ENCODE data around the gene XRN2.
"Not testable (repeated sequence)": the region's sequence is repeated elsewhere in the genome, so short reads cannot be mapped to it uniquely, and the experiment has no call there.

XRN2 gene

GRCh38 chr20:21389368-21389767 is 86.2 kb downstream of the XRN2 start:
- DNase-seq (ENCODE audit: low spot score) = no peak

- DNase-seq (ENCODE audit: low spot score) = no peak
Measured at GRCh38 chr20:21390768-21391167, 87.6 kb downstream of the XRN2 start.

GRCh38 chr20:21391185-21391971 is 88.2 kb downstream of the XRN2 start:
- DNase-seq (ENCODE audit: low spot score) = no peak

GRCh38 chr20:21391972-21392352 is 88.8 kb downstream of the XRN2 start:
- DNase-seq (ENCODE audit: low spot score) = no peak

DNA sequence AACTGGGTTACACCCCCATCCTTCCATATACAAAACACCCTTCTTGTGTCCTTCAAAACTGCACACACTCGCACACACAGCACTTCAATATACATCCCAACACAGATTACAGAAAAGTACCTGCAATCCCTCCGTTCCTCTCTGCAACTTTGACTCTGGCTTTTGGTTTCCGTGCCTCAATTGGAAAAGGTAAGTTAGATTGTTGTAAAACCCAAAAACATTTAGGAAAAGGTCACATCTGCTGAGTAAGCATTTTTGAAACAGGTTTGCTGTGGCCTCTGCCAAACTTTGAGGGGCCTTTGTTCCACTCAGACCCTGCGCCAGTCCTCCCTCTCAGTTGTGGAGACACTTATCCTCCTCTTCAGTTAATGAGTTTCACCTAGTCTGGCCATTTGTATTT is 90.0 kb downstream of the XRN2 start:
- DNase-seq (ENCODE audit: low spot score) = no peak

DNA sequence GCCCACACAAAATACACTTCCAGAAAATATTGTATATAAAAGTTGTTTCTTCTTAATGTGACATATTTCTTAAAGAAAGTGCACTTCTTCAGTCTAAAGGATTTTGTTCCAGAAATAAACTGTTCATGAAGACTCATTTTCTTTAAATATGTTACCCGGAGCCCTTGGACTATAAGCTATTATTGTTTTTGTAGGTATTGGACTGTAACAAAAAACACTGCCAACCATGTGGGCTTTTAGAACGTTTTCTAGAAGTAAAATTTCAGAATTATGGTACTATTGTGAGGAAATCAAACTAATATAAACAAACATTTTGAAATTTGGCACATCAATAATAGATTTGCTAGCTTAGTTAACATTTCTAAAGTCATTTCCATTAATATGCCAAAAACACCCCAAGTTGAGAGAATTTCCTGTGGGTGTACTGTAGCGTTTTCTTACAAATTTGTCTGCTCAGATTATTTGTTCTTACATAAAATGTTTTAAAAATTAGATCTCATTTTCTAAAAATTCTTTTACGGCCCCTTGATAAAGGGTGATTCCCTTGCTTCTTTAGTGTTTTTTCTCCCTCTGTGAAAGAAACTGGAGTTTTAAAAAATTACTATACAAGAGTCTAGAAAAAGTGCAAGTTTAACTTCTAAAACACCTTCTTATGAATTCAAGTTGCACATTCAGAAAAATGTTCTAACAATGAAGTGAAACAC is 90.8 kb downstream of the XRN2 start:
- DNase-seq (ENCODE audit: low spot score) = no peak

DNA sequence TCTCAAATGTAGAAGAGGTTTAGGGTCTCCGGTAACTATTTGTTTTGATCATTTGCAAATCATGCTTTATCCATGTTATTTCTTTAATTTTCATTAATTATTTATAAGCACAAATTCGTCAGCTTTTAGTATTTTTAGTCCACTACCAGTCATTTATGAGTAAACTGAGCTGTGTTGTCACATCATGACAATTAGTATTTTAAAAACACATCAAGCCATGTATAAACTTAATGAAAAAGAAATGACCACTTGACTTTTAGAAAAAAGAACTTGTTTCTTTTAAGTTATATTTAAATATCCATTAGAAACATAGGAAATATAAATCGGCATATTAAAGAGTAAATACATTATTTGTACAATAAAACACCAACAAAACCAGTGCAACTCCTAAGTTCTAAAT is 91.4 kb downstream of the XRN2 start:
- DNase-seq (ENCODE audit: low spot score) = no peak

DNA sequence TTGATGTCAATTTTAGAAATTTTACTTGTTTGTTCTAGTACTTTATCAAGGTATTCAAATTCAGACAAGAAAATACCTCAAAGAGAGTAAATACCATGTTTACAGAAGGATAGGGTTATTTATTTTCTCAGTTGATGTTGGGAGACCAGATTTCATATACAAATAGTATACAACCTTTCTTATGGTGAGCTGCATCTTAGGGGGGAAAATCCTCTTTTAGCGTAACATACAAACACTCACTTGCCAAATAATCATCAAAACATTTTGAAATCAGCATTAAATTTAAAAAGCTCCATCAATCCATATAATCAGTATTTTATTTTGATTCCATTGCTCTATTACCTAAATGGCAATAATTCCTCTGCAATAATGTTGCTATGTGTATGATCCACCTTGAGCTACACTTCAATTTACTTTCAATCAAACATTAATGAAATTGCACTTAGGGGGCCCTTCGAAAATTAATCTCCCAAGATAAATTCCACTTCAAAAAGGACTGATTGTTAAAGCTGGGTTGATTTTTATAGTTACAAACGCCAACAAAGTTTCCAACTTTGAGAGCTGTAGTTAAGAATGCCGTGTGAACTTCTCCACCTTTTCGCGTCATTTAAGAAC is 92.0 kb downstream of the XRN2 start:
- DNase-seq (ENCODE audit: low spot score) = no peak

- DNase-seq (ENCODE audit: low spot score) = no peak
Measured at GRCh38 chr20:21395666-21396598, 92.8 kb downstream of the XRN2 start.

DNA sequence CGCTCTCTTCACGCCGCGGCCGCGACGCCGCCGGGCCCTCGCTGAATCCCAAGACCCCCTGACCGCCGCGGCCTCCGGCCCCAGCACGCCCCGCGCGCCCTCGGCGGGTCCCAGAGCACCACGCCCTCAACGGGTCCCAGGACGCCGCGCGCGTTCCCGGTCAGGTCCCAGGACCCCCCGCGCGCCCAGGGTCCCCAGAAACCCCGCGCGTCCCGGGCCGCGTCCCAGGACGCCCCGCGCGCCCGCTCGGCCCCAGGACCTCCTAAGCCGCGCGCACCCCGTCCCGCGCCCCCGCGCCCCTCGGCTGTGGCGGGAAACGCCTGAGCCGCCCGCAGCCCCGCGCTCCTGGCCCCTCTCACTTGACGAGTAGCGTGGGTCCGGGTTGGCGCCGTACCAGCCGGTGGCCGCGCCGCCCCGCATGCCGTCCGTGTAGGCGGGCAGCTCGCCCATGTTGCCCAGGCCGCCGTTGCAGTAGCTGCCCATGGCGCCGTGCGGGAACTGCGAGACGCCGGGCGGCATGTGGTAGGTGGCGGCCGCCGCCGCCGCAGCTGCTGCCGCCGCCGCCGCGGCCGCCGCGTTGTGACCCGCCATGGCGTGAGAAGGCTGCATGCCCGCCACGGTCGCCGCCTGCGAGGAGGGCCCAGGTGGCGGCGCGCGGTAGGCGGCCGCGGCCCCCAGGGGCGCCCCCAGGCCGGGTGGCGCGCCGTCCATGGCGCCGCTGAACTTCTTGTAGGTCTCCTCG is 93.6 kb downstream of the XRN2 start:
- no peak for DNase-seq (ENCODE audit: low spot score)

DNA sequence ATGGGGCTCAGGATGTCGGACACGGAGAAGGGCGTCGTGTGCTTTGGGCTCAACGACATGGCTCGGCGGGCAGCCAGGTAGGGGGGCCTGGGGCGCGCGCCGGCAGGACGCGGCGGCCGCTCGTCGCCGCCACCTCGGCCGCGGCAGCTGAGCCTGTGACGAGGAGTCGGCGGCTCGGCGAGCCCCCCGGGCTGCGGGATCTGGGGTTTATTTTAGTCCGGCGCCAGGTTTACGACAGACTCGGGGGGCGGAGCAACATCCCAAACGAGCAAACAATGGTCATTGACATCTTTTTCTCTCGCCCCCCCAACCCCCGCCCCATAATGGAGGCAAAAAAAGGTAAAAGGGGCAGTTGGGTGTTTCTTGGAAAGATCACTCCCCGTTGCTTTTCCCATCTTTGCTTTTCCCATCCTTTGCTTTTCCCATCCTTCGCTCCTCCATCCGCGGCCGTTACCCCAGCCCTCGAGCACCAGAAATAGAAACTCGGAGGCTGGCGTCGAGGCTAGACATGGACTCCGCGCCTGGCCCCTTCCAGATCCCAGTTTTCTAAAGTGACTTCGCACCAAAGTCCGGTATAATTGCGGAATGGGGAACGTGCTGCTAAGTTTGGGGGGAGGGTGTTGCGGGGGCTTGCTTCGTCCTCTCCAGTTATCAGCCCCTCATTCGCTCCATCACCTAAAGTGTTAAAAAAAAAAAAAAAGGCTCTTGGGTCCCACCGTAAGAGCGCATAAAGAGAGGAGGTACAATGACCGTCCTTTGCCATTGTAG is 94.4 kb downstream of the XRN2 start, which contains the start of gene NKX2-4:
Gene NKX2-4 (minus strand): TSS at position 186 of the 768 bp plus-strand sequence. CDS start 127 bp downstream, at position 59.
- no peak for DNase-seq (ENCODE audit: low spot score)

DNA sequence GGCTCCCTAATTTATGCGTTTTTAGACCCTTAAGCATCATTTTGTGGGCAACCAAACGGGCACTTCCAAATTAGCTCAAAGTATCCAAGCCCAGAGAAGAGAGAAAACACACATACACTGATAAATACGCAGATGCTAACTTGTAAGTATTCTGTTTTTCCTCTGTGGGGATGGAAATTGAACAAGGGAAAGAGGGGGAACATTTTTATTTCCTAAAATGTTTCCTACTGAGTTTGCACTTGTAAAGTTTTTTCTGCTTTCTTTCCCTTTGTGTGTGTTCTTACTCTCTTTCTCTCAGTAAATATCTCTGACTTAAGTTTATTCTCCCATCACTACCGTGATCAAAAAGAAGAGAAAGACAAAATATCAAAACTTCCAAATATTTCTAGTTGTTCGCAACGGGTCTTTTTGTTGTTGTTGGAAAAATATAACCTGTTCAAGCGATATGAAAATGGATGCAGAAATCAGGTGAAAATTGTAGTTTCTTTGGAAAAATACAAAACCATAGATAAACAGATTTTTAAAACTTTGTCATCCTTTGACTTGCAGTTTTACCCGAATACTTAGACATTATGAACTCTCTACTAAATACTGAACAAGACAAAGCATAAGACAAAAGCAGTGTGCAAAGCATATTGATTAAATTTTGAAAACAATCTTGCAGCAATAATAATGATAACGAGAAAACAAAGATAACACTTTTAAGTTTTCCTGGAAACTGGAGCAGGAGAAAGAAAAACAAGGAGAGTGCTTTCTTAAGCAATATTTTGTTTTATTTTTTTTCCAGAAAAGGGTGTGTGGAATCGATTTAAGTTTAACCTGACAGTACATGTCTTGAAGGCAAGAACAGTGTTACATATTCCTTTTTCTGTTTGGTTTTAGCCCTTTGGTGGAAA is 95.2 kb downstream of the XRN2 start:
- no peak for DNase-seq (ENCODE audit: low spot score)

DNA sequence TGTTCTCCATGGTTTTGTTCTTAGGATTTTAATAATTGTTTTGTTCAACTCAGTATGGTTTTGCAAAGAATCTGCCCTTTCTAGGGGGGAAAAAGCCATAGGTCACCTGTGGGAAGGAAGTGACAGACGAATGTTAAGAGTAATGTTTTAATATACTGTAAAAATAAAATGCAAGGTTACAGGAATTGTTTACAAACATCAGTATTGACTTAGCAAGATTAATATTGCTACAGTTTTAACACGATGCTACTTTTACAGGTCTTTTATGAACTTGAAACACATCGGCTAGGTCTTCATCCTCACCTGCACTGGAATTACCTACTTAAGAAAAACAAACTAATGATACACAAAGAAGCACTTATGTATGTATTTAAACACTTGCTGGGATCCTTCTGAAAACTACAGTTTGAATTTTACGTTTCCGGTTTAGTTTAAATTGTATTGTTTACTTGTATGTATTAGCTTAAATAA is 95.9 kb downstream of the XRN2 start:
- no peak for DNase-seq (ENCODE audit: low spot score)

GRCh38 chr20:21411725-21412124 is 108.6 kb downstream of the XRN2 start:
- DNase-seq (ENCODE audit: low spot score) = no peak

DNA sequence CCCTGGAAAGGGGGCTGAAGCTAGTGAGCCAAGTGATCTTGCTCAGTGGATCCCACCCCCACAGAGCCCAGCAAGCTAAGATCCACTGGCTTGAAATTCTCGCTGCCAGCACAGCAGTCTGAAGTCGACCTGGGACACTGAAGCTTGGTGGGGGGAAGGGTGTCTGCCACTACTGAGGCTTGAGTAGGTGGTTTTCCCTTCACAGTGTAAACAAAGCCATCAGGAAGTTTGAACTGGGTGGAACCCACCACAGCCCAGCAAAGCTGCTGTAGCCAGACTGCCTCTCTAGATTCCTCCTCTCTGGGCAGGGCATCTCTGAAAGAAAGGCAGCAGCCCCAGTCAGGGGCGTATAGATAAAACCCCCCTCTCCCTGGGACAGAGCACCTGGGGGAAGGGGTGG is 110.9 kb downstream of the XRN2 start:
- DNase-seq (ENCODE audit: low spot score) = not testable (repeated sequence)

GRCh38 chr20:21419147-21419546 is 116.0 kb downstream of the XRN2 start:
- DNase-seq (ENCODE audit: low spot score) = not testable (repeated sequence)

DNA sequence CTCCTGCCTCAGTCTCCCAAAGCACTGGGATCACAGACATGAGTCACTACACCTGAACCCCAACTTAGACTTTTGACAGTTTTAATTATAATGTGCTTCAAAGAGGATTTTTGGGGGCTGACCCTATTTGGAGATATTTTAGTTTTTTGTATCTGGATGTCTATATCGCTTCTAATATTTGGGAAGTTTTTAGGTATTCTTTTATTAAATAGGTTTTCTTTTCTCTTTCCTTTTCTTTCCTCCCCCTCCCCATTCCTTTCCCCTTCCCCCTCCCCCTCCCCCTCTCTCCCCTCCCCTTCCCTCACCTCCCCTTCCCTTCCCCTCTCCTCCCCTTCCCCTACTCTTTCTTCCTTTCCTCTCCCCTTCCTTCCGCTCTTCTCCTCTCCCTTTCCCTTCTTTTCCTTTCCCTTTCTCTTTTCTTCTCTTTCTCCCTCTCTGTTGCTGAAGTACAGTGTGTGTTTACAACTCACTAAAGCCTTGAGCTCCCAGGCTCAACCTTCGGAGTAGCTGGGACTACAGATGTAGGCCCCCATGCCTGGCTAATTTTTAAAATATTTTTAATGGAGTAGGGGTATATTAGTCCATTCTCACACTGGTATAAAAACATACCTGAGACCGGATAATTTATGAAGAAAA is 118.6 kb downstream of the XRN2 start:
- DNase-seq (ENCODE audit: low spot score) = no peak

DNA sequence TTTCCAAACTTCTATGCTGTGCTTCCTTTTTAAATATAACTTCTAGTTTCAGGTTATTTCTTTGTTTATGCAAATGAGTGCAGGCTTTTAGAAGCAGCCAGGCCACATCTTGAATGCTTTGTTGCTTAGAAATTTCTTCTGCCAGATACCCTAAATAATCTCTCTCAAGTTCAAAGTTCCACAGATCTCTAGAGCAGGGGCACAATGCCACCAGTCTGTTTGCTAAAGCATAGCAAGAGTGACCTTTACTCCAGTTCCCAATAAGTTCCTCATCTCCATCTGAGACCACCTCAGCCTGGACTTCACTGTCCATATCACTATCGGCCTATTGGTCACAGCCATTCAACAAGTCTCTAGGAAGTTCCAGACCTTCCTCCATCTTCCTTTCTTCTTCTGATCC is 120.6 kb downstream of the XRN2 start:
- DNase-seq (ENCODE audit: low spot score) = not testable (repeated sequence)

GRCh38 chr20:21424846-21425245 is 121.7 kb downstream of the XRN2 start:
- no peak for DNase-seq (ENCODE audit: low spot score)
